ENCODE measurements around the gene ANKRD65.
"Not testable (repeated sequence)": the region's sequence is repeated elsewhere in the genome, so short reads cannot be mapped to it uniquely, and the experiment has no call there.

The ANKRD65 gene

GRCh38 chr1:1452882-1453281 is 31.8 kb upstream of the ANKRD65 start:
- Histone ChIP-seq H2AFZ (ENCODE audit: low read depth, low read length) (no peak overlapping the region), H3K27me3 (ENCODE audit: insufficient read depth, low read length) (peaks cover 3% of the 10 kb centered on the region), H3K4me3 (ENCODE audit: low read length) (no peak overlapping the region), H3K4me1 (ENCODE audit: insufficient read depth, low read length) (no peaks in the 10 kb centered on the region), H3K36me3 (ENCODE audit: insufficient read depth, low read length) (no peaks in the 10 kb centered on the region), H3K9me3 (ENCODE audit: low read length) (no peaks in the 10 kb centered on the region)

GRCh38 chr1:1452365-1452739 is 31.3 kb upstream of the ANKRD65 start:
- not testable (repeated sequence) for H3K9me3 ChIP-seq (ENCODE audit: low read length); H3K4me3 ChIP-seq (ENCODE audit: low read length)

DNA sequence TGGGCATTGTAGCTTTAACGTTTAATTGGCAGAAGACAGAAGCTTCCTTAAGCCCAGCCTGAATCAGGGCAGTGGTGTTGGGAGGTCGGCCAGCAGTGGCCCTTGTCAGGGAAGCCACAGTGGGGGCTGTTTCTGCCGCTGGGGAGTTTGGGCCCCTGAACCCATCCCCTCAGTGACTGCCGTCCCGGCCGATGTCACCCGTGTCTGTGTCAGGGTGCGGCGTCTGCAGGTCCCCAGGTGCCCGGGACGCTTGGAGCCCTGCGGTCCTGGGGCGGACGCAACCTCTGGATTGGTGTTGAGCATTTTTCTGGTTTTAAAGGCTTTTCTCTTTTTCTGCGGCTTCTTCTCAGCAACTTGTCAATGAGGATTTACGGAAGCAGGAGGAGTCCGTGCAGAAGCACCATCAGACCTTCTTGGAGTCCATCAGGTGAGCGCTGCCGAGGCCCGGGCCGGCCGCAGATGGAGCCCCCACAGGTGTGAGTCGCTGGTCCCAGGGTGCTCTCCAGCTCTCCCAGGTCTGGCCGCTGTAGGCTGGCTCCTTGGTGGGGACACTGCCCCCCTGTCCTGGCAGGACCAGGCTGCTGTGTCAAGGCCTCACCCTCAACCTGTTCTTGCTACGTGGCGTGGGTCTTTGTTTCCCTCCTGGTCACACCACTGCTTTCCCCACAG is 30.8 kb upstream of the ANKRD65 start:
- H3K9me3 ChIP-seq (ENCODE audit: low read length) = no peaks in the 10 kb centered on the region
- no peak overlapping the region for H3K4me3 ChIP-seq (ENCODE audit: low read length)
- no peaks in the 10 kb centered on the region for H3K36me3 ChIP-seq (ENCODE audit: insufficient read depth, low read length)
- no peaks in the 10 kb centered on the region for H3K4me1 ChIP-seq (ENCODE audit: insufficient read depth, low read length)
- peaks cover 3% of the 10 kb centered on the region for H3K27me3 ChIP-seq (ENCODE audit: insufficient read depth, low read length)
- H2AFZ ChIP-seq (ENCODE audit: low read depth, low read length) = no peak overlapping the region

More at GRCh38 chr1:1452365-1452739, 31.3 kb upstream of the ANKRD65 start:
- not testable (repeated sequence) for H3K27me3 ChIP-seq (ENCODE audit: insufficient read depth, low read length); H3K4me1 ChIP-seq (ENCODE audit: insufficient read depth, low read length); H3K36me3 ChIP-seq (ENCODE audit: insufficient read depth, low read length); H2AFZ ChIP-seq (ENCODE audit: low read depth, low read length)

DNA sequence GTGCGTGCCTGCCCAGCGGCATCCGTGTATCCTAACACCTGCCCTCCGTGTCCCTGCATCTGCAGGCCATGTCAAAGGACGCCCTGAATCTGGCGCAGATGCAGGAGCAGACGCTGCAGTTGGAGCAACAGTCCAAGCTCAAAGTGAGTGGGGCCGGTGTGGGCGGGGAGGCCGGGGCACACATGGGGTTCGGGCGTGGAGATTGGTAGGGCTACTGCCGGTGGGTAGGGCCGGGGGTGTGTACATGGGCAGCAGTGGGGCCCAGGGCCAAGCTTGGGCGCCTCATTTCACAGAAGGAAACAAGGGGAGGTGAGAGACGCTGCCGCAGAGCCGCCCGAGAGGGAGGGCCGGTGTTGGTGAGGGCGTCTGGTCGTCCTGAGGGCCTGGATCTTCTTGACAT is 29.5 kb upstream of the ANKRD65 start:
- H2AFZ ChIP-seq (ENCODE audit: low read depth, low read length); H3K4me1 ChIP-seq (ENCODE audit: insufficient read depth, low read length); H3K27me3 ChIP-seq (ENCODE audit: insufficient read depth, low read length); H3K4me3 ChIP-seq (ENCODE audit: low read length); H3K9me3 ChIP-seq (ENCODE audit: low read length); H3K36me3 ChIP-seq (ENCODE audit: insufficient read depth, low read length): not testable (repeated sequence)

DNA sequence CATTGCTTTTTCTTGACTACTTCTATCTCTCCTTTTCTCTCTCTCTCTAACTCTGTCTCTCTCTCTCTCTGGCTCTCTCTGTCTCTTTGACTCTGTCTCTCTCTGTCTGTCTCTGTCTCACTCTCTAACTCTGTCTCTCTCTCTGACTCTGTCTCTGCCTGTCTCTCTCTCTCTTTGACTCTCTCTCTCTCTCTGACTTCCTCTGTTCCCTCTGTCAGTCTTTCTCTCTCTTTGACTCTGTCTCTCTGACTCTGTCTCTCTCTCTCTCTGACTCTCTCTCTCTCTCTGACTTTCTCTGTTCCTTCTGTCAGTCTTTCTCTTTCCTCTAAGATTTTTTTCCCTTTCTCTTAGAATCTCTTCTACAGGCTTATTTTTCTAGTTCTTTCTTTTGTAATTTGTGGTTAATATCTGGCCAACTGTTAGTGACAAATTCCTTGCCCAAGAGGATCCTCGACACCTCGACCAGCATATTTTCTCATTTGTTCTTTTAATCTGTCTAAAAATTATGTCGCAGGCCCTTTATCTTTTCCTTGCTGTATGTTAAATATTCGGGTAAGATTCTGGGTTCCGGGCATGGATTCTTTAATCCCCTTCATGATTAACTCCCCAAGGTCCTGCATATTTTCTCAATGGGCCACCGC is 28.1 kb upstream of the ANKRD65 start, which contains the start of gene ATAD3C:
ATAD3C (plus strand) TSS at position 591 of the 641 bp plus-strand sequence. CDS start 995 bp downstream, outside the sequence.
- no peaks in the 10 kb centered on the region for H3K4me1 ChIP-seq (ENCODE audit: insufficient read depth, low read length)
- no peaks in the 10 kb centered on the region for H3K36me3 ChIP-seq (ENCODE audit: insufficient read depth, low read length)
- H3K27me3 ChIP-seq (ENCODE audit: insufficient read depth, low read length) = peaks cover 3% of the 10 kb centered on the region
- no peak within 1 kb of the TSS for H3K4me3 ChIP-seq (ENCODE audit: low read length)
- no peak within 1 kb of the TSS for H2AFZ ChIP-seq (ENCODE audit: low read depth, low read length)
- no peaks in the 10 kb centered on the region for H3K9me3 ChIP-seq (ENCODE audit: low read length)

- not testable (repeated sequence) for H3K4me1 ChIP-seq (ENCODE audit: insufficient read depth, low read length); H3K27me3 ChIP-seq (ENCODE audit: insufficient read depth, low read length); H3K4me3 ChIP-seq (ENCODE audit: low read length); H3K9me3 ChIP-seq (ENCODE audit: low read length); H3K36me3 ChIP-seq (ENCODE audit: insufficient read depth, low read length); H2AFZ ChIP-seq (ENCODE audit: low read depth, low read length)
These were observed 25.6 kb upstream of the ANKRD65 start for GRCh38 chr1:1446631-1447030.

DNA sequence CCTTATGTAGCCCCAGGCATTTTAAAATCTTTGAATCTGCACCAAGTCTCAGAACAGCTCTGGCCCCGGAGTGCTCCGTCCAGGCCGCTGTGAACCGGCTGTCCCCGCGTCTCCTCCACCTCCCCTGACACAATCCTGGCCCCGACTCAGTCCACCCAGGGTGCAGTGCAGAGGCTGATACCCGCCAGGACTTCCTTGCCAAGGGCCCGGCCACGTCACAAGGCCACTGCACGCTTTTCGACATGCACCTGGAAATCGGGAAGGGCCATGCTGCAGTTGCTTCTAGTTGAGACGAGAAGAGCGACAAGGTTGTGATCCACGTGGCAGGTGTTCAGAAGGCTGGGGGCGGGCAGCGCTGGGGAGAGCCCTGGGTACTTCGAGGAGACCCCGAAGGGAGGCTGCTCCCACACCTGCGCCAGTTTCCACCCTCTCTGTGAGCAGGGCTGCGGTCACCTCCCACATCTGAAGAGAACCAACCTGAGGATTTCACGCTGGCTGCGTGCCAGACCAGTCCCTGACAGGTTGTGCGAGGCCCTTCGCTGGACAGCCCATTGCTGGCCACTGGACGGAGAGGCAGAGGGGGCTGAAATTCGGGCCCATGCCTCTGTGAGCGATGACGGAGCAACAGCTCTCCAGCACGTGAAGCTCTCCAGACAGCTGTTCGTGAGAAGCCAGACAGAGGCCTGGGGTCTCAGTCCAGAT is 21.1 kb upstream of the ANKRD65 start:
- Histone ChIP-seq H3K4me1 (ENCODE audit: insufficient read depth, low read length) (peaks cover 12% of the 10 kb centered on the region), H3K27me3 (ENCODE audit: insufficient read depth, low read length) (no peaks in the 10 kb centered on the region), H3K9me3 (ENCODE audit: low read length) (no peaks in the 10 kb centered on the region), H2AFZ (ENCODE audit: low read depth, low read length) (no peak overlapping the region), H3K4me3 (ENCODE audit: low read length) (no peak overlapping the region), H3K36me3 (ENCODE audit: insufficient read depth, low read length) (no peaks in the 10 kb centered on the region)

DNA sequence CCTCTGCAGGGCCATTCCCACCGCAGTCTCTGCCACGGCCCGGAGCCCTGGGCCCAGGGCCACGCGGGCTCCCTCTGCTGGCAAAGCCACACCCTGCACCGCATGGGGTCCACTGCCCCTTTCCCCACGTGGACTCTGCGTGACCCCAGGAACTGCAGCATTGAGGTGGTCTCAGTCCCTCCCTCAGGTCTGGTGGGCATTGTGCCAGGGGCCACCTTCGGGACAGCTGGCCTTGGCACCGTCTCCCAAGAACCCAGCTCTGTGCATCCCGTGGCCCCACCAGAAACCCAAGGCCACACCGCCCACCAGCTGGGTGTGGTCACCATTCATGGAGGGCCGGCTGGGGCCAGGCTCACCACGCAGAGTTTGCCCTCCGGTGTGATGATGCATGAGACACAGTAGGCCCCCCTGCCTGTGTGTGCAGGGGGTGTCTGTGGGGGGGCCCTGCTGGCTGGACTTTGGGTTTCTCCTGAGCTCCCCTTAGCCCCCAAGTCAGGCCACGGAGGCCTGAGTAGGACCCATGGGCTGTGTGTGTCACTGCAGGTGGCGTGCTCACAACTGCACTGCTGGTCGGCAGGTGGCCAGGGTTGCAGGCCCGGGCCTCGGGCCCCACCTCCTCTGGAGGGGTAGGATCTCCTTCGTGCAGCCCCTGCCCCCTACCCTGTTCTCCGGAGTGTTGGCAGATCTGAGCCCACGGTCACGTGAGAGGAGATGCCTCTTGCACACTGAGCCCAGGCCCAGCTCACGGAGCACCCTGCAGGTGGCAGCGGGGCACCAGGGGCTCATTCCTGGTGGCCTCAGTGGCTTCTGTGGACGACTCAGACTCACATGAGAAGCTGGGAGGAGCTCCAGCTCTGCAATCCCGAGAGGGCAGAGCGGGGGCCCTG is 20.2 kb upstream of the ANKRD65 start:
- Histone ChIP-seq H2AFZ (ENCODE audit: low read depth, low read length) (no peak overlapping the region), H3K4me3 (ENCODE audit: low read length) (no peak overlapping the region), H3K36me3 (ENCODE audit: insufficient read depth, low read length) (no peaks in the 10 kb centered on the region), H3K9me3 (ENCODE audit: low read length) (no peaks in the 10 kb centered on the region), H3K27me3 (ENCODE audit: insufficient read depth, low read length) (no peaks in the 10 kb centered on the region), H3K4me1 (ENCODE audit: insufficient read depth, low read length) (peaks cover 14% of the 10 kb centered on the region)

GRCh38 chr1:1440262-1441001 is 19.4 kb upstream of the ANKRD65 start:
- Histone ChIP-seq H3K27me3 (ENCODE audit: insufficient read depth, low read length) (no peaks in the 10 kb centered on the region), H3K4me1 (ENCODE audit: insufficient read depth, low read length) (peaks cover 14% of the 10 kb centered on the region), H3K36me3 (ENCODE audit: insufficient read depth, low read length) (no peaks in the 10 kb centered on the region), H3K4me3 (ENCODE audit: low read length) (no peak overlapping the region), H2AFZ (ENCODE audit: low read depth, low read length) (no peak overlapping the region), H3K9me3 (ENCODE audit: low read length) (no peaks in the 10 kb centered on the region)

GRCh38 chr1:1439546-1440261 is 18.6 kb upstream of the ANKRD65 start:
- Histone ChIP-seq H2AFZ (ENCODE audit: low read depth, low read length) (no peak overlapping the region), H3K27me3 (ENCODE audit: insufficient read depth, low read length) (no peaks in the 10 kb centered on the region), H3K4me1 (ENCODE audit: insufficient read depth, low read length) (peaks cover 21% of the 10 kb centered on the region), H3K4me3 (ENCODE audit: low read length) (no peak overlapping the region), H3K36me3 (ENCODE audit: insufficient read depth, low read length) (no peaks in the 10 kb centered on the region), H3K9me3 (ENCODE audit: low read length) (no peaks in the 10 kb centered on the region)

DNA sequence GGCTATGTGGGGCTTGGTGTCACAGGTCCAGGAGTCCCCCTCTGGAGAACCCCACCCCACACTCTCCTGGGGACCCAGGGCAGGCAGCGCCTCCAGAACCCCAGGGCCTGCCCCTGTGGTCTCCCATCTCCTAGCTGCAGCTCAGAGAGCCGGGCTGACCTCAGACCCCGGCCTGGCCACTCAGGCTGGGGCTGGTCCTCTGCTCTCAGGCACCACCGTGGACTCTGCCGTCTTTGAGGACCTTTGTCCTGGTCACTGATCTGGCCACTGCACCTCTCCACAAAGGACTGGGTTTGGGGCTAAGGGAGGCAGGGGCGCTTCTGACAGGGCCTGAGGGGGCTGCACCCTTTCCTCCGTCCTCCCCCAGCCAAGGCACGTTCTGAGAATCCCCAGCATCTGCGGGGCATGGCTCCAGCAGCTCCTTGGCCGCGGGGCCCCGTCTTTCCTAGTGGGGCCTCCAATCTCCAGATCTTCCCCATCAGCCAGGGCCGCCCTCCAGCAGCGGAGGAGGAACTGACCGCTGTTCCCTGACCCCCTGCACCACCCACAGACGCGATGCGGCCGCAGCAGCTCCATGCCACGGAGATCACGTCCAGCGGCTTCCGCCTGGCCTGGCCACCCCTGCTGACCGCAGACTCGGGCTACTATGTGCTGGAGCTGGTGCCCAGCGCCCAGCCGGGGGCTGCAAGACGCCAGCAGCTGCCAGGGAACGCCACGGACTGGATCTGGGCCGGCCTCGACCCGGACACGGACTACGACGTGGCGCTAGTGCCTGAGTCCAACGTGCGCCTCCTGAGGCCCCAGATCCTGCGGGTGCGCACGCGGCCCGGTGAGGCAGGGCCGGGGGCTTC is 17.7 kb upstream of the ANKRD65 start:
- Histone ChIP-seq H3K27me3 (ENCODE audit: insufficient read depth, low read length) (no peaks in the 10 kb centered on the region), H3K4me3 (ENCODE audit: low read length) (no peak overlapping the region), H2AFZ (ENCODE audit: low read depth, low read length) (no peak overlapping the region), H3K4me1 (ENCODE audit: insufficient read depth, low read length) (peaks cover 30% of the 10 kb centered on the region), H3K36me3 (ENCODE audit: insufficient read depth, low read length) (no peaks in the 10 kb centered on the region), H3K9me3 (ENCODE audit: low read length) (no peaks in the 10 kb centered on the region)
